ENCODE measurements around the gene FYCO1. TPM values are rescaled to one million over a fixed set of nuclear protein-coding genes. Genes with fewer than 3 reads are reported as not detected.

Gene FYCO1
- total RNA-seq, 6 experiments from 2014 or later, result 20.8 to 30.7 (median 27.2) TPM

GRCh38 chr3:45940004-45940780, 55.4 kb downstream of the FYCO1 start:
- Mint-ChIP-seq H3K9me3 (no peaks in the 10 kb centered on the region; the same call in 1 of the 2 replicates), H3K4me3 (no peak overlapping the region), H3K27me3 (ENCODE audit: insufficient read depth) (0 out of 2 replicates have a peak, but pooled peaks cover under 1% of the 10 kb centered on the region), H3K36me3 (ENCODE audit: low read depth) (peaks cover 19% of the 10 kb centered on the region), H3K27ac (no peak overlapping the region), H3K4me1 (ENCODE audit: low read depth) (peaks cover 21% of the 10 kb centered on the region)
- DNase-seq, result no peak
- TF ChIP-seq CTCF (IDR thresholded peaks at IDR 0.05), result no peak

- Mint-ChIP-seq H3K9me3 (no peaks in the 10 kb centered on the region; the same call in 1 of the 2 replicates), H3K27me3 (ENCODE audit: insufficient read depth) (no peaks in the 10 kb centered on the region), H3K36me3 (ENCODE audit: low read depth) (peaks cover 18% of the 10 kb centered on the region), H3K4me1 (ENCODE audit: low read depth) (peaks cover 21% of the 10 kb centered on the region), H3K4me3 (no peak overlapping the region), H3K27ac (no peak overlapping the region)
- no peak for TF ChIP-seq CTCF (IDR thresholded peaks at IDR 0.05)
- no peak for DNase-seq
Measured at GRCh38 chr3:45939341-45939771, 56.3 kb downstream of the FYCO1 start.

GRCh38 chr3:45938864-45939263, 56.8 kb downstream of the FYCO1 start:
- Mint-ChIP-seq H3K4me1 (ENCODE audit: low read depth) (peaks cover 20% of the 10 kb centered on the region), H3K27ac (peak overlapping the region; percentile 14; the same call in 1 of the 2 replicates), H3K36me3 (ENCODE audit: low read depth) (peaks cover 18% of the 10 kb centered on the region), H3K4me3 (no peak overlapping the region), H3K9me3 (no peaks in the 10 kb centered on the region; the same call in 1 of the 2 replicates), H3K27me3 (ENCODE audit: insufficient read depth) (no peaks in the 10 kb centered on the region)
- peak; percentile 79 for DNase-seq
- peak; percentile 96 for TF ChIP-seq CTCF (IDR thresholded peaks at IDR 0.05)

GRCh38 chr3:45938043-45938435, 57.6 kb downstream of the FYCO1 start:
- H3K4me3 Mint-ChIP-seq, result no peak overlapping the region
- H3K4me1 Mint-ChIP-seq (ENCODE audit: low read depth), result peaks cover 12% of the 10 kb centered on the region
- no peak overlapping the region for H3K27ac Mint-ChIP-seq
- peaks cover 18% of the 10 kb centered on the region for H3K36me3 Mint-ChIP-seq (ENCODE audit: low read depth)
- DNase-seq, result no peak
- no peaks in the 10 kb centered on the region for H3K27me3 Mint-ChIP-seq (ENCODE audit: insufficient read depth)
- no peaks in the 10 kb centered on the region; the same call in 1 of the 2 replicates for H3K9me3 Mint-ChIP-seq
- no peak for TF ChIP-seq CTCF (IDR thresholded peaks at IDR 0.05)

GRCh38 chr3:45937206-45938042, 58.2 kb downstream of the FYCO1 start:
- Mint-ChIP-seq H3K4me1 (ENCODE audit: low read depth) (peaks cover 11% of the 10 kb centered on the region), H3K9me3 (no peaks in the 10 kb centered on the region; the same call in 1 of the 2 replicates), H3K4me3 (no peak overlapping the region), H3K36me3 (ENCODE audit: low read depth) (peaks cover 18% of the 10 kb centered on the region), H3K27ac (no peak overlapping the region), H3K27me3 (ENCODE audit: insufficient read depth) (no peaks in the 10 kb centered on the region)
- TF ChIP-seq CTCF (IDR thresholded peaks at IDR 0.05), result no peak
- no peak for DNase-seq

All from HFFc6 (cell line).